NCI-H446 treated with DMSO at 0.1 percent for 48 hours (cell line): ENCODE data around the gene HSDL2.
"Not testable (repeated sequence)": the region's sequence is repeated elsewhere in the genome, so short reads cannot be mapped to it uniquely, and the experiment has no call there.

Source experiments
- DNase-seq: peaks from one replicate; lab custom pipeline; 2025; lab: John Stamatoyannopoulos, UW

Gene HSDL2

DNA sequence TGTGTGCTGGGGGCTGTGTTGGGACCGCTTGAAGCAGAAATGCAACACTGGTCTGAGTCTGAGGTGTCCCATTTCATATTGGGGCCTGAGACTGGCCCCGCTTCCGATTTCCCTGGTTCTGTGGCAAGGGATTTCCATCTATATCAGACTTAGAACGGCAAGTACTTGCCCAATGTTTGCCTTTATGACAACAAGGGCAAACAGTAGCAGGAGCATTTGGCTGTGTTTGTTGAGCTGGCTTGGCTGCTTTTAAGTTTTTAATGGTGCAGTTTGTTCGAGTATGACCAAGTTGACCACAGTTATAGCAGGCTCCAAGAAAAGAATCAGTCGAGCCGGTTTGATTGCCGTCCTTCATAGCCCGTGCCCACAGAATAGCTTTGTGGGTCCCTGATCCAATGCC, 17.0 kb downstream of the HSDL2 start:
- no peak for DNase-seq

GRCh38 chr9:112401175-112401815, 21.4 kb downstream of the HSDL2 start:
- DNase-seq: no peak

- DNase-seq: no peak
These were observed 23.8 kb downstream of the HSDL2 start for GRCh38 chr9:112403614-112404201.

- no peak for DNase-seq
These were observed 24.6 kb downstream of the HSDL2 start for GRCh38 chr9:112404508-112404932.

GRCh38 chr9:112408275-112408674, 28.4 kb downstream of the HSDL2 start:
- DNase-seq: no peak

- no peak for DNase-seq
These were observed 28.9 kb downstream of the HSDL2 start for GRCh38 chr9:112408819-112409218.

DNA sequence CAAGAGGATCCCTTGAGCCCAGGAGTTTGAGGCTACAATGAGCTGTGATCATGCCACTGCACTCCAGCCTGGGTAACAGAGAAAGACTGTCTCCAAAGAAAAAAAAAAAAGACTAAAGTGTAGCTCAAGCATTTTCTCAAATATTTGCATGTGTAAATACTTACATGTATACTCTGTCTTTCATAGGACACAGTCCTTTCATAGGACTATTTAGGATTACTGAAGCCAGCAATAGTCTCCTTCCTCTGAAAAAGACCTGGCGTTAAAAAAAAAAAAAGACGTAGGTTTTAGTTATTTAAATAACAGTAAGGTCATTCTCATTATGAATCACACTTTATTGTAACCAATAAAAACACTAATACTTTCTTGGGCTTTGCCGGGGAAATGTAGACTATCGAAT, 29.9 kb downstream of the HSDL2 start:
- DNase-seq: no peak

DNA sequence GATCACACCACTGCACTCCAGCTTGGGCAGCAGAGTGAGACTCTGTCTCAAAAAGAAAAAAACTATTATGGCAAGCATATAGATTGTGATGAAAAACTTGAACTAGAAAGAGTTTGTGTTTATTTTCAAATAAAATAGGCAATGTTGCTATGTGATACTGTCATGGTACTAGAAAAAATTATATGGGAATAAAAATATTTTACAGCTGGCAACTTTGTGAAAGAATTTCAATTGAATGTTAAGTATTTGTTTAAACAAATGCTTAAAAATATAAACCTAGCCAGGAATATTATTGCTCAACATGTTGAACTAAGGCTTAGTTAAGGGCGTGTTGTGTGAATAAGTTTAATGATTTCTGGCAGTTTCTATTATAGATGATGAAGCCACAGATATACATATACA, 31.7 kb downstream of the HSDL2 start:
- DNase-seq: no peak

DNA sequence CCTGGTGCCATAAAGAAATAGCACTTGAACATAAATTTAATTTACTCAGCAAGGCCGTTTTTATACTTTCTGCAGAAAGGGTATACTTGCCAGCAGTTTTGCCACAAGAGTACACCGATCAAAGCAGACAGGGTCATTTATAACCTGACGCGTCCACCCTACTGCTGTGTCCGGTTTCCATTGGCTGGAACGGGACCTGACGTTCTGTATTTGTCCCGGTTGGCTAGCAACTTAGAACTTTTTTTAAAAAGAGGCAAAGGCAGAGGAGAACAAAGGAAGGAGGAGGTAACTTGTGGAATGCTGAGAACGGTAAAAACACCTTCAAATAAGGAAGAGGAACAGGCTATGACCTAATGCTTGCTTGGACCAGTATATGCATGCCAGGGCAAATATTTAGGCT, 33.8 kb downstream of the HSDL2 start:
- not testable (repeated sequence) for DNase-seq

- no peak for DNase-seq
These were observed 40.3 kb downstream of the HSDL2 start for GRCh38 chr9:112420208-112420607.

DNA sequence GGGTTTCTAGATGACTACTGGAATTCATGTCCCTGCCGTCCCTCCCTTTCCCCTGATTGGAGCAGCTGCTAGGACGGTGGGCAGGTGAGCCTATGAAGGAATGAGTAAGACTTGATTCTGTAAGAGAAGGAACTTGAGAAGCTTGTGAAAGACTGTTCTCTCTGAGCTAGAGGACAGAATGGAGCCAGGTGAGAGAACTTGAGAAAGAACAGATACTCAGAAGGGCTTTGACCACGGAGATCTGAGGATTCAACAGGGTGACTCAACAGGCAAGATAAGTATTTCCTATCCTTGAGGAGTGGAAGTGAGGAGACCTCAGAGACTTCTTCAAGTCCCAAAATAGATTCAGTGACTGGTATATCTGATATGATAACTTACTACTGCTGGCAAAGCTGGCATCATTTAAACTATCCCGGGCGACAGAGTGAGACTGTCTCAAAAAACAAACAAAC, 41.9 kb downstream of the HSDL2 start:
- no peak for DNase-seq

DNA sequence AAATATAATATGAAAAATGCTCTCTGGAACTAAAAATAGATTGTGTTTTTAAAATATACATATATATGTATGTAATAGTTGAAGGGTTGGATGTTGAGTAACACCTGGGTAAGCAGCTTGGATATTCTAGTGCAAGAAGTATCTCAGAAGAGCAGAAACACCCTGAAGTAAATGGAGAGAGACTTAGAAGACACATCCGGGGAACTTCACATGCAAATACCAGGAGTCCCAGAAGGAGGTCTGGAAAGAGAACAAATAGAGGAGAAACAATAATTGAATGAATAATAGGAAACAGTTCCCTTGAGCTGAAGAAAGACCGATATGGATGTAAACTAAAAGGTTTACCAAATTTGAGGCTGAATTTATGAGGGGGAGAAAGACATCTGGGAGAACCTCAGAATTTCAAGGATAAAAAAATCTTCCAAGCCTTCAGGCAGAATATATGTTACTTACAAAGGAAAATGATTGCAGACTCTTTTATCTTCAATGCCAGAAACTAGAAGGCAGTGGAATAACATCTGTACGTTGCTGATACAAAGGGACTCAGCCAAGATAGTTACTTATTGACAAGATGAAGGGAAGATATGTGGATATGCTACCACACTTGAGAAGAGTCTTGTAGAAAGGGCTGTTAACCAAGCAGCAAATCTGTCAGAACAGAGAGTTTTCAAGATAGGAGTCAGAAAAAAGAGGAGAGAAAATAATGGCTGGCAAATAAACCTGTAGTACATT, 42.7 kb downstream of the HSDL2 start:
- DNase-seq: no peak

DNA sequence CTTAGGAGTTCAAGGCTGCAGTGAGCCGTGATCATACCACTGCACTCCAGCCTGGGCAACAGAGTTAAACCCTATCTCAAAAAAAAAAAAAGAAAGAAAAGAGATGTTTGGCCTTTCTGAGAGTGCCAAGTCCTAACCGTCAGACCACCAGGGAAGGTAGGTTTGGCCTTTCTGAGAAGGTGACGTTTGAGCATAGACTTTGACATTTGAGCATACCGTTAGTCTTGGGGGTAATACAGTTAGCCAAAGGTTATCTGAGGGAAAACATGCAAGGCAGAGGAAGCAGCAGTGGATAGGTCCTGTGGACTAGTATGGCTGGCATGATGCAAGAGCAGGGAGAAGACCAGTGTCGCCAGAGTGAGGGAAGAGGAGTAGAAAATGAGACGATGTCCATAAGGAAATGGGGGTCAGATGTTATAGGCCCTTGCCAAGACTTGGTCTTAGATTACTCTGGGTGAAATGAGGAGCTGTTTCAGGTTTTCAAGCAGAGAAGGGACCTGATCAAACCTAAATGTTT, 50.2 kb downstream of the HSDL2 start:
- no peak for DNase-seq

DNA sequence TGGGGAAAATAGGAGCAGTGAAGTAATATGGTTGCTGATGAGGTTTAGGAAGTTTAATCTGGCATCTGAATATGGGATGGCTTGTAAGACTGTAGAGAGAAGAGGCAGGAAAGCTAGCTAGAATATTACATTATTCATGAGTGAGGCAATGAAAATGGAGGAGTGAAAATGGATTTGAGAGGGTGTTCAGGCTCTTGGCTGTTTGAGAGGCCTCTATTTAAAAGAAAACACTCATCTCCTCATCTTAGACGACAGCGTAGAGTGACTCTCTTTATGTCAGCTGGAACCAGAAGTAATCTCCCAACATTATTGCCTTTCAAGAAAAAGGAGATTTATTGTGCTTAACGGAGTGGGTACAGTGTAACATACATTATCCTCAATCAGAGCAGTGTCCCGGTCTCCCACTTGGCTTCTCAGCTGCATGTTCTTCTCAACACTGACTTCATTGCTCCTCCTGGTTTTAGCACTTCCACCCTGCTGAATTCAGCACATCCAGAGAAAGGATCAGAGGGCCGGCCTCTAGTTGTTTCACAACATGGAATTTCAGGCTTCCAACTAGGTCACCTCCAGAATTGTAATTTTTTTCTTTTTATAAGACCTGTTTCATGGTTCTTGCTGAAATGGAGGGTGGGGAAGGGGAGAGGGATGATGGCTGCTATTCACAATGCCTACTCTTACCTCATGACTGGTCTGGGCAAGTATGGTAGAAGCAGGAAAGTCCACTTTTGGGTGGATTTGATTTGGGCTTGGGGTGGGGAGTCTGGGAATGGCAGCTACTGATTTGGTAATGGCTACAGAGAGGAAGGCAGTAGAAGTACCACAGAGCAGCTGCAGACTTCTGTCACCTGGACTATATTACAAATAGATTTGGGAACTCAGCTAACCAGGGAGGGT, 53.8 kb downstream of the HSDL2 start:
- DNase-seq: no peak

- no peak for DNase-seq
These were observed 54.6 kb downstream of the HSDL2 start for GRCh38 chr9:112434487-112434886.

- DNase-seq: no peak
These were observed 57.5 kb downstream of the HSDL2 start for GRCh38 chr9:112437406-112437805.

- no peak for DNase-seq
These were observed 59.3 kb downstream of the HSDL2 start for GRCh38 chr9:112439171-112439570.

- no peak for DNase-seq
These were observed 59.9 kb downstream of the HSDL2 start for GRCh38 chr9:112439825-112440224.

DNA sequence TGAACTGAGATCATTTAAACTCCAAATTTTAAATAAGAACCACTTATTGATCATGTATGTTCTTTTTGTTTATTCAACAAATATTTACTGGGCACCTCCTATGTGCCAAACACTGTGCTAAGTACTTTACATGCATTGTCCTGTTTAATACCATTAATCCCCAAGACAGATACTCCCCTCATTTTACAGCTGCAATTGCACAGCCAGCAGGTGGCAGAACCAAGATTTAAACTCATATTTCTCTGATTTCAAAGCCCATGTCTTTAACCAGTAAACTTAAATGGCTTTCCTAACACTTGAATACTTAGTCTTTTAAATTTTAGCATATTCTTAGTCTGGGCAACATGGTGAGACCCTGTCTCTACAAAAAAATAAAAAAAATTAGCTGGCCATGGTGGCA, 63.3 kb downstream of the HSDL2 start:
- no peak for DNase-seq

- no peak for DNase-seq
These were observed 63.7 kb downstream of the HSDL2 start for GRCh38 chr9:112443636-112444035.

DNA sequence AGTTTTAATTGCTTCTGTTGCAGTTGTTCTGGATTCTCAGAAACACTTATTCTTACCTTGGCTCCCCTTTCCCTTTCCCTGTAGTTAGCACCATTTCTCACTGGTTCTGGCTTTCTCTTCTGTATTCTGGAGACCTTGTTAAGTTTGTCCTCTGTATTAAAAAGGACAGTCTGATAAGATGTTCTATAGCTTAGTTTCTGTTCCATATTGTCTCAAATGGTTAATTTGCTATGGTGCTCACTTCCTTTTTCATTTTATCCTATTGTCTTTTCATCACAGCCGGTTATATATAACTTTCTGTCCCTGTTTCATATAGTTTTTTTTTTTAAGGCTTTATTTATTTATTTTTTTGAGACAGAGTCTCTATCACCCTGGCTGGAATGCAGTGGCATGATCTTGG, 65.3 kb downstream of the HSDL2 start:
- DNase-seq: no peak

DNA sequence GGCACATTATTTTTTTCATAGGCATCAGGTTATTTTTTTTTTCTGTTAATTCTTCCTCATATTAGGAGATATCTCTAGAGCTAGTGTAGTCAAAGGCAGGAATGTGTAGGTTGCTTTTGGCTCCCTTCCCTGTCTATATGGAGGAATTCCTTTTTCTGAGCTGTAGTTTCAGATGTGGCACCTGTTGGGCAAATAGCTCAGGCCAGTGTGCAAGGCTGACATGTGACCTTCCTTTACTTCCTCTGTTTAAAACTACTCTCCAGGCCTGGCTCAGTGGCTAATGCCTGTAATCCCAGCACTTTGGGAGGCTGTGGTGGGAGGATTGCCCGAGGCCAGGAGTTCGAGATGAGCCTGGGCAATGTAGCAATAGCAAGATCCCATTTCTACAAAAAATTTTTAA, 66.2 kb downstream of the HSDL2 start:
- DNase-seq: no peak
